Suprapubic skin (tissue), 4 donors: ENCODE results near the gene CASQ1. TPM values are rescaled to one million over a fixed set of nuclear protein-coding genes. Genes with fewer than 3 reads are reported as not detected.

ENCODE experiments used
- DNase-seq, 2 donors: peaks; one replicate each; pipeline ENCODE4 v3.0.0-alpha.2; 2019; ENCODE audit warnings: low spot score in 2 of 2
- H3K27ac ChIP-seq: fragments of 200-600 bp; sonication (generic); one replicate; pipeline ENCODE4 v1.5.1; 2019
- H3K27me3 ChIP-seq: fragments of 200-600 bp; sonication (generic); one replicate; pipeline ENCODE4 v1.5.1; 2019
- H3K36me3 ChIP-seq: fragments of 200-600 bp; sonication (generic); one replicate; pipeline ENCODE4 v1.5.1; 2019
- H3K4me1 ChIP-seq: fragments of 200-600 bp; sonication (generic); one replicate; pipeline ENCODE4 v1.5.1; 2019
- H3K4me3 ChIP-seq: fragments of 200-600 bp; sonication (generic); one replicate; pipeline ENCODE4 v1.5.1; 2019; ENCODE audit warnings: mild to moderate bottlenecking
- H3K9me3 ChIP-seq: fragments of 200-600 bp; sonication (generic); one replicate; pipeline ENCODE4 v1.5.1; 2019
- CTCF ChIP-seq, 2 donors: fragments of 200-600 bp in 1 of 2; fragments of 450-650 bp in 1 of 2; sonication (generic) in 1 of 2; IDR thresholded peaks; one replicate each; pipeline ENCODE4 v1.5.1; 2016 to 2019; ENCODE audit warnings: antibody characterized with exemption in 2 of 2, mild to moderate bottlenecking in 1 of 2, moderate library complexity in 1 of 2
- EP300 ChIP-seq: sonication (generic); formaldehyde crosslinking; IDR thresholded peaks from one replicate; pipeline ENCODE4 v1.6.1; 2017; ENCODE audit warnings: antibody characterized with exemption
- POLR2A ChIP-seq, 2 donors: fragments of 450-650 bp; IDR thresholded peaks; one replicate each; pipeline ENCODE4 v1.6.1; 2017; ENCODE audit warnings: antibody characterized with exemption in 2 of 2, mild to moderate bottlenecking in 2 of 2, moderate library complexity in 2 of 2
- POLR2AphosphoS5 ChIP-seq, 3 donors: sonication (generic); formaldehyde crosslinking; IDR thresholded peaks; one replicate each; pipeline ENCODE4 v1.6.1; 2017; ENCODE audit warnings: antibody characterized with exemption in 3 of 3
- WGBS: methylation state at CpG from one replicate; pipeline ENCODE4 v1.1.5; 2018; 5-methylcytosine and 5-hydroxymethylcytosine counted together
- total RNA-seq, 4 donors: library from RNA; depleted of rRNA; stranded (reverse); fragments of >200 nt; gene quantifications; one replicate each; pipeline ENCODE4 v1.1.0, GENCODE V29; 2016

CASQ1 gene
- total RNA-seq, 4 donors from 2014 or later = not detected

- Histone ChIP-seq H3K36me3 (peaks cover 92% of the 10 kb centered on the region), H3K4me1 (no peaks in the 10 kb centered on the region), H3K9me3 (no peaks in the 10 kb centered on the region), H3K4me3 (no peak overlapping the region), H3K27ac (no peak overlapping the region), H3K27me3 (no peaks in the 10 kb centered on the region)
- TF ChIP-seq POLR2A (IDR thresholded peaks at IDR 0.05) (no peak), POLR2AphosphoS5 (IDR thresholded peaks at IDR 0.05) (no peak), EP300 (no peak), CTCF (IDR thresholded peaks at IDR 0.05) (no peak)
- DNase-seq = no peak
These were observed 42.5 kb downstream of the CASQ1 start for GRCh38 chr1:160232911-160233310.

GRCh38 chr1:160236806-160237205 lies 46.4 kb downstream of the CASQ1 start:
- WGBS = 91% methylated on average over 5 of the region's 5 CpGs
- TF ChIP-seq POLR2AphosphoS5 (IDR thresholded peaks at IDR 0.05) (no peak), POLR2A (IDR thresholded peaks at IDR 0.05) (no peak), EP300 (no peak), CTCF (IDR thresholded peaks at IDR 0.05) (no peak)
- DNase-seq = no peak
- Histone ChIP-seq H3K9me3 (no peaks in the 10 kb centered on the region), H3K4me1 (no peaks in the 10 kb centered on the region), H3K27ac (no peak overlapping the region), H3K27me3 (no peaks in the 10 kb centered on the region), H3K36me3 (peaks cover 86% of the 10 kb centered on the region), H3K4me3 (no peak overlapping the region)

- Histone ChIP-seq H3K36me3 (peaks cover 85% of the 10 kb centered on the region), H3K27ac (no peak overlapping the region), H3K27me3 (no peaks in the 10 kb centered on the region), H3K9me3 (no peaks in the 10 kb centered on the region), H3K4me3 (no peak overlapping the region), H3K4me1 (no peaks in the 10 kb centered on the region)
- no peak for DNase-seq
- WGBS = 93% methylated on average over 2 of the region's 2 CpGs
- TF ChIP-seq EP300 (no peak), CTCF (IDR thresholded peaks at IDR 0.05) (no peak), POLR2A (IDR thresholded peaks at IDR 0.05) (no peak), POLR2AphosphoS5 (IDR thresholded peaks at IDR 0.05) (no peak)
These were observed 47.2 kb downstream of the CASQ1 start for GRCh38 chr1:160237558-160237957.

GRCh38 chr1:160238408-160238807 lies 48.0 kb downstream of the CASQ1 start:
- TF ChIP-seq EP300 = no peak
- no peak for TF ChIP-seq POLR2AphosphoS5 (IDR thresholded peaks at IDR 0.05)
- Histone ChIP-seq H3K27me3 (no peaks in the 10 kb centered on the region), H3K4me1 (no peaks in the 10 kb centered on the region), H3K9me3 (no peaks in the 10 kb centered on the region), H3K36me3 (peaks cover 86% of the 10 kb centered on the region), H3K4me3 (no peak overlapping the region), H3K27ac (no peak overlapping the region)
- 81% methylated on average over 5 of the region's 5 CpGs for WGBS
- no peak for DNase-seq

- Histone ChIP-seq H3K9me3 (no peaks in the 10 kb centered on the region), H3K27ac (no peak overlapping the region), H3K4me1 (no peaks in the 10 kb centered on the region), H3K36me3 (peaks cover 85% of the 10 kb centered on the region), H3K27me3 (no peaks in the 10 kb centered on the region), H3K4me3 (no peak overlapping the region)
- WGBS = 96% methylated on average over 24 of the region's 24 CpGs
- TF ChIP-seq EP300 (no peak), POLR2AphosphoS5 (IDR thresholded peaks at IDR 0.05) (no peak), CTCF (IDR thresholded peaks at IDR 0.05) (no peak), POLR2A (IDR thresholded peaks at IDR 0.05) (no peak)
- DNase-seq = no peak
These were observed 49.4 kb downstream of the CASQ1 start for GRCh38 chr1:160239582-160240299.

- no peaks in the 10 kb centered on the region for H3K9me3 ChIP-seq
- no peak for DNase-seq
- H3K27me3 ChIP-seq = no peaks in the 10 kb centered on the region
- no peak overlapping the region for H3K4me3 ChIP-seq
- H3K4me1 ChIP-seq = no peaks in the 10 kb centered on the region
- H3K36me3 ChIP-seq = peaks cover 45% of the 10 kb centered on the region
- no peak for TF ChIP-seq POLR2AphosphoS5 (IDR thresholded peaks at IDR 0.05)
- no peak for TF ChIP-seq POLR2A (IDR thresholded peaks at IDR 0.05)
- TF ChIP-seq CTCF (IDR thresholded peaks at IDR 0.05) = no peak
- TF ChIP-seq EP300 = no peak
- H3K27ac ChIP-seq = no peak overlapping the region
These were observed 53.4 kb downstream of the CASQ1 start for GRCh38 chr1:160243767-160244166.
